K562 (cell line): Measurements from ENCODE around the gene TMEM132C. TPM values are rescaled to one million over a fixed set of nuclear protein-coding genes. Genes with fewer than 3 reads are reported as not detected.

Source experiments
- ATAC-seq: fragments of 200-7000 bp; cut with Tn5 transposase; 3 replicates; pipeline ENCODE4 v1.9.1; 2020; ENCODE audit warnings: moderate library complexity
- BruUV-seq: library from RNA; stranded (reverse); fragments of 400-500 nt; replicated peaks from 2 replicates; lab custom pipeline; 2021; lab: Mats Ljungman, UMichigan
- CTCF ChIA-PET: fragments of 300-600 bp; formaldehyde crosslinking; extraction: SDS; loops from one replicate; lab custom pipeline; 2021; ENCODE audit warnings: low intra/inter-chr PET ratio; lab: Yijun Ruan, JAX
- POLR2A ChIA-PET: fragments of 300-600, 350-650 bp; sonication (Branson Sonifier 250); formaldehyde crosslinking; extraction: SDS; loops from one replicate; lab custom pipeline; 2021; ENCODE audit warnings: antibody characterized with exemption, inconsistent platforms; lab: Yijun Ruan, JAX
- DNase-seq, 4 experiments: peaks; one replicate each; pipeline versions ENCODE4 v3.0.0 to v3.0.0-alpha.2; 2011 to 2018; ENCODE audit warnings: low spot score in 3 of 4, mixed read lengths in 3 of 4; ENCODE audit errors: extremely low read depth in 1 of 4
- FAIRE-seq: peaks from 2 replicates; lab custom pipeline; 2011; peaks lifted over from hg19 to GRCh38; lab: Jason Lieb, UNC
- H2AFZ ChIP-seq: 2 replicates; pipeline ENCODE4 v1.6.0; 2011; ENCODE audit warnings: low read depth, low read length, control low read depth, inconsistent platforms
- H3K27ac ChIP-seq: fragments of 200-600 bp; 3 replicates; pipeline ENCODE4 v1.8.0; 2011; ENCODE audit warnings: low read depth, mild to moderate bottlenecking, control low read depth, inconsistent platforms, low read length, moderate library complexity, mixed read lengths; ENCODE audit errors: extremely low read depth
- H3K27me3 ChIP-seq, 2 experiments: fragments of 300-600 bp in 1 of 2; 2 replicates in 1 of 2; 3 replicates in 1 of 2; pipeline versions ENCODE4 v1.6.0 to v1.8.0; 2011; ENCODE audit warnings: inconsistent platforms in 2 of 2, low read length in 2 of 2, mild to moderate bottlenecking in 1 of 2, mixed read lengths in 1 of 2, moderate library complexity in 1 of 2; ENCODE audit not compliant: control insufficient read depth in 2 of 2, insufficient read depth in 2 of 2
- H3K36me3 ChIP-seq: fragments of 300-600 bp; 3 replicates; pipeline ENCODE4 v1.8.0; 2011; ENCODE audit warnings: mild to moderate bottlenecking, low read length, inconsistent platforms; ENCODE audit not compliant: control insufficient read depth, insufficient read depth
- H3K4me1 ChIP-seq, 2 experiments: fragments of 200-600 bp in 1 of 2; replicated peaks in 1 of 2; 2 replicates in 1 of 2; 3 replicates in 1 of 2; pipeline versions ENCODE4 v1.5.1 to v1.8.0; 2011; ENCODE audit warnings: inconsistent platforms in 2 of 2, low read length in 2 of 2, mild to moderate bottlenecking in 1 of 2, mixed read lengths in 1 of 2, moderate library complexity in 1 of 2; ENCODE audit not compliant: control insufficient read depth in 2 of 2, insufficient read depth in 2 of 2
- H3K4me2 ChIP-seq: 2 replicates; pipeline ENCODE4 v1.6.1; 2011; ENCODE audit warnings: low read length, control low read depth, inconsistent platforms, mixed read lengths; ENCODE audit not compliant: insufficient read depth
- H3K4me3 ChIP-seq: fragments of 200-600 bp; sonication (generic), shearing (Covaris generic); 2 replicates; pipeline ENCODE4 v1.5.1; 2016; ENCODE audit warnings: control low read depth, inconsistent platforms
- H3K79me2 ChIP-seq: fragments of 200-600 bp; 3 replicates; pipeline ENCODE4 v1.8.0; 2011; ENCODE audit warnings: low read length, inconsistent platforms; ENCODE audit not compliant: control insufficient read depth, insufficient read depth
- H3K9ac ChIP-seq, 2 experiments: 2 replicates each; pipeline versions ENCODE4 v1.6.0 to v1.6.1; 2011; ENCODE audit warnings: low read depth in 2 of 2, low read length in 2 of 2, control low read depth in 1 of 2, inconsistent platforms in 1 of 2, mild to moderate bottlenecking in 1 of 2, mixed read lengths in 1 of 2; ENCODE audit not compliant: insufficient read depth in 1 of 2
- H3K9me1 ChIP-seq: one replicate; pipeline ENCODE4 v1.6.0; 2011; ENCODE audit warnings: inconsistent platforms, mild to moderate bottlenecking, low read length, moderate library complexity; ENCODE audit not compliant: control insufficient read depth, insufficient read depth
- H3K9me3 ChIP-seq: replicated peaks from 2 replicates; pipeline ENCODE4 v1.5.1; 2011; ENCODE audit warnings: low read depth, low read length, inconsistent platforms; ENCODE audit not compliant: control insufficient read depth, insufficient read depth
- H4K20me1 ChIP-seq: replicated peaks from 2 replicates; pipeline ENCODE4 v1.6.1; 2011; ENCODE audit warnings: low read length, inconsistent platforms, mixed read lengths; ENCODE audit not compliant: control insufficient read depth, insufficient read depth
- ATF4 ChIP-seq: fragments of 450-650 bp; formaldehyde crosslinking; IDR thresholded peaks from 2 replicates; pipeline ENCODE4 v1.4.0; 2022; ENCODE audit warnings: mild to moderate bottlenecking, moderate library complexity
- CTCFL ChIP-seq: IDR thresholded peaks from 2 replicates; pipeline ENCODE4 v1.6.1; 2011; ENCODE audit warnings: borderline replicate concordance, low read depth, mild to moderate bottlenecking, moderate library complexity, low read length; ENCODE audit not compliant: insufficient read depth, poor library complexity, severe bottlenecking
- EHMT2 ChIP-seq: fragments of 450-650 bp; IDR thresholded peaks from 2 replicates; pipeline ENCODE4 v1.6.1; 2018; ENCODE audit warnings: antibody characterized with exemption
- HDAC3 ChIP-seq: fragments of 450-650 bp; IDR thresholded peaks from 2 replicates; pipeline ENCODE4 v1.6.1; 2018; ENCODE audit warnings: borderline replicate concordance, mild to moderate bottlenecking, moderate library complexity; ENCODE audit not compliant: partially characterized antibody
- HMG20B ChIP-seq: fragments of 250-450 bp; sonication (Bioruptor Pico); IDR thresholded peaks from 2 replicates; pipeline ENCODE4 v1.5.0; 2021; ENCODE audit warnings: mild to moderate bottlenecking
- NCOA1 ChIP-seq: fragments of 450-650 bp; IDR thresholded peaks from 2 replicates; pipeline ENCODE4 v1.6.1; 2016; ENCODE audit warnings: low read depth
- NFE2 ChIP-seq: IDR thresholded peaks from 2 replicates; pipeline ENCODE4 v1.6.1; 2014; ENCODE audit warnings: antibody characterized with exemption, low read depth
- RBM22 ChIP-seq: fragments of 200-400 bp; formaldehyde crosslinking; IDR thresholded peaks from 2 replicates; pipeline ENCODE4 v1.6.1; 2018; ENCODE audit warnings: low read length, low read depth; ENCODE audit not compliant: poor library complexity, severe bottlenecking
- RBM34 ChIP-seq: fragments of 200-400 bp; formaldehyde crosslinking; IDR thresholded peaks from 2 replicates; pipeline ENCODE4 v1.6.1; 2018; ENCODE audit warnings: low read length, borderline replicate concordance; ENCODE audit not compliant: insufficient read depth
- THRAP3 ChIP-seq: fragments of 450-650 bp; IDR thresholded peaks from 2 replicates; pipeline ENCODE4 v1.6.1; 2016; ENCODE audit warnings: mild to moderate bottlenecking, inconsistent platforms, borderline replicate concordance
- ZNF263 ChIP-seq: sonication (generic); formaldehyde crosslinking; IDR thresholded peaks from 2 replicates; pipeline ENCODE4 v1.8.0; 2022; ENCODE audit warnings: mild to moderate bottlenecking, missing genetic modification reagents, borderline replicate concordance
- ZNF324 ChIP-seq: fragments of 250-450 bp; sonication (Bioruptor Pico); IDR thresholded peaks from 2 replicates; pipeline ENCODE4 v1.4.0; 2020; ENCODE audit warnings: mild to moderate bottlenecking
- ZNF445 ChIP-seq: fragments of 250-450 bp; sonication (Bioruptor Pico); IDR thresholded peaks from 2 replicates; pipeline ENCODE4 v1.4.0; 2020; ENCODE audit warnings: low read depth, mild to moderate bottlenecking, moderate library complexity
- ZNF583 ChIP-seq: fragments of 250-450 bp; sonication (Bioruptor Pico); IDR thresholded peaks from 2 replicates; pipeline ENCODE4 v1.4.0; 2020
- WGBS: fragments of 100-300 bp; shearing (Covaris generic); methylation state at CpG from one replicate; pipeline ENCODE4 v1.1.6; 2016; ENCODE audit warnings: low coverage, mixed read lengths; ENCODE audit not compliant: insufficient coverage; ENCODE audit errors: missing lambda C conversion rate; 5-methylcytosine and 5-hydroxymethylcytosine counted together
- in situ Hi-C: fragments of 300-500 bp; cut with MboI; formaldehyde crosslinking; loops from 4 replicates; pipeline ENCODE4 v1.15.0; 2018; ENCODE audit warnings: inconsistent platforms, mixed read lengths
- intact Hi-C: fragments of 100-400 bp; cut with micrococcal nuclease; formaldehyde crosslinking; loops from 2 replicates; pipeline ENCODE4 v1.14.2; 2022
- polyA plus RNA-seq, 8 experiments: library from polyadenylated mRNA; depleted of rRNA in 4 of 8; stranded (reverse) in 5 of 8; unstranded in 3 of 8; fragments of >200 nt; fragmentation: Nextera tagmentation in 2 of 8; fragmentation: Illumina TruSeq in 1 of 8; extraction: Ambion mirVana in 2 of 8; extraction: Trizol in 1 of 8; gene quantifications; 2 replicates each; pipeline versions ENCODE4 v1.2.1 to v1.2.3, GENCODE V29; 2011 to 2014; ENCODE audit warnings: inconsistent platforms in 1 of 8, missing spikeins in 1 of 8
- total RNA-seq, 7 experiments: library from RNA; depleted of rRNA in 6 of 7; stranded (reverse); fragments of >200 nt in 6 of 7; fragmentation: Illumina TruSeq in 2 of 7; extraction: Trizol in 2 of 7; gene quantifications; 2 replicates each; pipeline versions ENCODE4 v1.2.1 to v1.2.3, GENCODE V29; 2011 to 2021; ENCODE audit warnings: low replicate concordance in 1 of 7
- TF ChIP-seq, protein P1 (sequence below): fragments of 250-450 bp; sonication (Bioruptor Pico); IDR thresholded peaks from 2 replicates; pipeline ENCODE4 v1.8.0; 2021; ENCODE audit warnings: borderline replicate concordance, mild to moderate bottlenecking, moderate library complexity; ENCODE audit not compliant: poor library complexity, severe bottlenecking
- TF ChIP-seq, protein P2 (sequence below): fragments of 450-650 bp; formaldehyde crosslinking; IDR thresholded peaks from 2 replicates; pipeline ENCODE4 v1.4.0; 2022; ENCODE audit warnings: missing genetic modification characterization

The TMEM132C gene
- total and polyA plus RNA-seq, 9 of the 15 experiments (the other 6 are each of a cell fraction or from before 2014, with no cell fraction given): not detected

DNA sequence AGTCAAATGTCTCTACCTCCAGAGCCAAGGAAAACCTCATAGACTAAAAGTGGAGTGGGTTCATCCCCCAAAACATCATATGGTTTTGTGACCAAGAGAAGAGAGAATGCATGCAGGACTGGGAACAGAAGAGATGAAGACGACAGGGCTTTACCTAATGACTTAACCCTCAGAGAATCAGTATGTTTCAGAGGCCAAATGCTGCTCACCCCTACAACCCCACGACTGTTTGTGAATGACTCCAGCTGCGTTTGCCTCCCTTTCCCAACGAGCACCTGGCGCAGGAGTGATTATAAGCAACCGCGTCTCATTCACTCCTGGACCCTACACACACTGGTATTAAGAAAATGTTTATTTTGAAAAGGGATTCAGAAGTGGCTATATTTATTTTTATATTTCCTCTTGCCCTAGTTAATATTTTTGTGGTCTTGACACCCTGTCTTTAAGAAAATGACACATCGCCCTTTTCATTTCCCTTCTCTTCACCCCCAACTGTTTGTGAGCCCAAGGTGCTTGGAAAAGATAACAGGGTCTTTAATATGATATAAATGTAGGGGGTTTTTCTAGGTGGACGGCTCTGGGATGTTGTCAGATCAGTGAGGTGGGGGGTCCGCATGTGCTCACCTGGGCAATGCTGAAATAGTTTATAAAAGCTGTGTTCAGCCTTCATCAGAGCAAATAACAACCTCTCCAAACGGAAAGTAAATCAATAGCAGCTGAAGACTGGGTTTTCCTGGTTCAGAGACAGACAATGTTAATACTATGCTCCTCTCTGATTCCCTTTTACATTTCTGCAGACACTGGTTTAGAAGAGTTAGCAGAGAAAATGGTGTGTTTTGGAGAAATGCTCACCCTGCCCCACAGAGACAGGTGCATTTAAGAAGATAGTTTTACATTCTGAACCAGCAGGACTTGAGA lies 479.1 kb downstream of the TMEM132C start (continued):
- TF ChIP-seq, protein P1, sequence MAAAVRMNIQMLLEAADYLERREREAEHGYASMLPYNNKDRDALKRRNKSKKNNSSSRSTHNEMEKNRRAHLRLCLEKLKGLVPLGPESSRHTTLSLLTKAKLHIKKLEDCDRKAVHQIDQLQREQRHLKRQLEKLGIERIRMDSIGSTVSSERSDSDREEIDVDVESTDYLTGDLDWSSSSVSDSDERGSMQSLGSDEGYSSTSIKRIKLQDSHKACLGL (CRISPR knock-in tag): no peak
- TF ChIP-seq HMG20B (no peak), ZNF263 (CRISPR knock-in tag) (no peak), CTCFL (no peak), NCOA1 (no peak), ZNF583 (CRISPR knock-in tag) (no peak)
- TF ChIP-seq, all 486 proteins: peak for 0

DNA sequence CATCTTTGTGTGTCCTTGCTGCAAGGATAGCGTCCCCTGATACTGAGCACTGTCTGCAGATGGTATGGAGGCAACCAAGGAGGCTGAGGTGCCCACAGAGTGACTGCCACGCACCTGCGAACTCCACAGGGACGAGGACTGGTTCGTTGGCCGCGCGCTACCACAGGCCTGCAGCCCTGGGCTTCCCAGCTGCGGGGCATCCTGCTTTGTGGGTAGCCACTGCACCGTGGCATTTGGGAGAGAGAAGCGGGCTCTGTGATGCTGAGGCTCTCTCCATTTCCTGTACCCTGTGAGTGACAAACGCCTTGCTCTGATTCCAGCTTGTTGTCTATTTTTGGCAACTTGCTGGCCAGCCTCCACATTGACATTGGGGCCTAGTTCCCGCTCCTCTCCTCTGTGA lies 480.5 kb downstream of the TMEM132C start:
- Histone ChIP-seq H3K4me3 (no peak overlapping the region), H3K4me1 (no peaks in the 10 kb centered on the region), H3K4me2 (no peak overlapping the region), H3K27me3 (peaks cover 9 to 39% of the 10 kb centered on the region in 2 experiments; a peak in 4 of 5 replicates), H3K27ac (no peak overlapping the region), H3K79me2 (no peaks in the 10 kb centered on the region), H2AFZ (no peak overlapping the region), H3K9me1 (no peaks in the 10 kb centered on the region), H3K9me3 (no peaks in the 10 kb centered on the region), H3K9ac (no peak overlapping the region), H3K36me3 (no peaks in the 10 kb centered on the region), H4K20me1 (no peaks in the 10 kb centered on the region)
- intact Hi-C loops: no loop called here
- ATAC-seq (no peak), FAIRE-seq (no peak), DNase-seq (no peak)
- ChIA-PET POLR2A (interaction anchor here (1.6 kb wide), 1 partner anchor 77 kb away, joined by 3 read pairs; the partner anchor contains the start of gene SLC15A4), CTCF (no interaction called here)
- 0% methylated on average over 12 of the region's 13 CpGs for WGBS
- in situ Hi-C loops: no loop called here
- BruUV-seq: no TSS peak
- TF ChIP-seq ZNF445: no peak
- no peak for TF ChIP-seq THRAP3
- no peak for TF ChIP-seq RBM22
- TF ChIP-seq, protein P2, sequence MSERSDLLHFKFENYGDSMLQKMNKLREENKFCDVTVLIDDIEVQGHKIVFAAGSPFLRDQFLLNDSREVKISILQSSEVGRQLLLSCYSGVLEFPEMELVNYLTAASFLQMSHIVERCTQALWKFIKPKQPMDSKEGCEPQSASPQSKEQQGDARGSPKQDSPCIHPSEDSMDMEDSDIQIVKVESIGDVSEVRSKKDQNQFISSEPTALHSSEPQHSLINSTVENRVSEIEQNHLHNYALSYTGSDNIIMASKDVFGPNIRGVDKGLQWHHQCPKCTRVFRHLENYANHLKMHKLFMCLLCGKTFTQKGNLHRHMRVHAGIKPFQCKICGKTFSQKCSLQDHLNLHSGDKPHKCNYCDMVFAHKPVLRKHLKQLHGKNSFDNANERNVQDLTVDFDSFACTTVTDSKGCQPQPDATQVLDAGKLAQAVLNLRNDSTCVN (CRISPR knock-in tag): no peak
- TF ChIP-seq HDAC3: no peak
- TF ChIP-seq EHMT2: no peak
- no peak for TF ChIP-seq NFE2
- no peak for TF ChIP-seq RBM34
- TF ChIP-seq ZNF324: no peak
- TF ChIP-seq ATF4 (CRISPR knock-in tag): no peak
